HepG2 (cell line): ENCODE data around the gene SNCG. TPM values are rescaled to one million over a fixed set of nuclear protein-coding genes. Genes with fewer than 3 reads are reported as not detected.

Experiments used
- ATAC-seq: fragments of 200-7000 bp; cut with Tn5 transposase; 3 replicates; pipeline ENCODE4 v1.9.1; 2020; ENCODE audit warnings: mild to moderate bottlenecking, moderate library complexity
- Bru-seq: library from RNA; stranded (reverse); fragments of 400-500 nt; gene quantifications from one replicate; lab custom pipeline; 2021; lab: Mats Ljungman, UMichigan
- BruChase-seq, 2 experiments: library from RNA; stranded (reverse); fragments of 400-500 nt; gene quantifications; one replicate each; lab custom pipeline; 2021; lab: Mats Ljungman, UMichigan
- BruUV-seq: library from RNA; stranded (reverse); fragments of 400-500 nt; replicated peaks from 2 replicates; lab custom pipeline; 2021; lab: Mats Ljungman, UMichigan
- CTCF ChIA-PET: fragments of 300-600 bp; formaldehyde crosslinking; extraction: SDS; loops from one replicate; lab custom pipeline; 2021; ENCODE audit warnings: low total read pairs, inconsistent platforms, low intra/inter-chr PET ratio; lab: Yijun Ruan, JAX
- POLR2A ChIA-PET: fragments of 350-600 bp; sonication (Branson Sonifier 250); formaldehyde crosslinking; loops from one replicate; lab custom pipeline; 2020; ENCODE audit warnings: antibody characterized with exemption, inconsistent platforms; lab: Yijun Ruan, JAX
- DNase-seq: peaks from one replicate; pipeline ENCODE4 v3.0.0-alpha.2; 2015; ENCODE audit warnings: low spot score
- FAIRE-seq: peaks from 3 replicates; lab custom pipeline; 2011; peaks lifted over from hg19 to GRCh38; lab: Jason Lieb, UNC
- H2AFZ ChIP-seq: one replicate; pipeline ENCODE4 v1.6.1; 2011; ENCODE audit warnings: low read length, inconsistent platforms
- H3K27ac ChIP-seq: fragments of 300-600 bp; 3 replicates; pipeline ENCODE4 v1.8.0; 2011; ENCODE audit warnings: mixed run types, mild to moderate bottlenecking, mixed read lengths, low read length, inconsistent platforms; ENCODE audit not compliant: insufficient read depth; ENCODE audit errors: extremely low read length
- H3K27me3 ChIP-seq, 2 experiments: fragments of 200-600 bp in 1 of 2; 2 replicates in 1 of 2; 3 replicates in 1 of 2; pipeline versions ENCODE4 v1.6.0 to v1.8.0; 2011; ENCODE audit warnings: low read length in 2 of 2, mild to moderate bottlenecking in 2 of 2, moderate library complexity in 2 of 2, inconsistent platforms in 1 of 2; ENCODE audit not compliant: insufficient read depth in 2 of 2, control insufficient read depth in 1 of 2
- H3K36me3 ChIP-seq, 2 experiments: fragments of 200-600 bp in 1 of 2; replicated peaks in 1 of 2; 2 replicates in 1 of 2; 3 replicates in 1 of 2; pipeline versions ENCODE4 v1.5.1 to v1.8.0; 2011; ENCODE audit warnings: low read length in 2 of 2, inconsistent platforms in 1 of 2; ENCODE audit not compliant: insufficient read depth in 2 of 2, control insufficient read depth in 1 of 2
- H3K4me1 ChIP-seq: 2 replicates; pipeline ENCODE4 v1.5.1; 2012; ENCODE audit warnings: low read length, inconsistent platforms; ENCODE audit not compliant: insufficient read depth
- H3K4me2 ChIP-seq: 2 replicates; pipeline ENCODE4 v1.6.0; 2011; ENCODE audit warnings: low read depth, low read length, inconsistent platforms
- H3K4me3 ChIP-seq, 3 experiments: fragments of 200-600 bp in 1 of 3; sonication (generic), shearing (Covaris generic) in 1 of 3; replicated peaks in 1 of 3; 2 replicates each; pipeline ENCODE4 v1.5.1; 2011 to 2016; ENCODE audit warnings: low read length in 3 of 3, inconsistent platforms in 2 of 3, low read depth in 2 of 3, mild to moderate bottlenecking in 2 of 3, control low read depth in 1 of 3, mixed read lengths in 1 of 3; ENCODE audit not compliant: insufficient read depth in 1 of 3
- H3K79me2 ChIP-seq: one replicate; pipeline ENCODE4 v1.6.1; 2011; ENCODE audit warnings: low read length, inconsistent platforms; ENCODE audit not compliant: insufficient read depth
- H3K9ac ChIP-seq: 2 replicates; pipeline ENCODE4 v1.6.0; 2011; ENCODE audit warnings: mild to moderate bottlenecking, low read depth, low read length, inconsistent platforms; ENCODE audit not compliant: insufficient read depth
- H3K9me3 ChIP-seq: 2 replicates; pipeline ENCODE4 v1.5.1; 2012; ENCODE audit warnings: mild to moderate bottlenecking, low read length
- H4K20me1 ChIP-seq: 2 replicates; pipeline ENCODE4 v1.6.0; 2011; ENCODE audit warnings: inconsistent platforms, mild to moderate bottlenecking, low read length, moderate library complexity; ENCODE audit not compliant: insufficient read depth
- PITX1 ChIP-seq: sonication (generic); formaldehyde crosslinking; IDR thresholded peaks from 2 replicates; pipeline ENCODE4 v1.5.1; 2020; ENCODE audit warnings: mild to moderate bottlenecking, missing genetic modification reagents
- ZNF768 ChIP-seq: sonication (generic); formaldehyde crosslinking; IDR thresholded peaks from 2 replicates; pipeline ENCODE4 v1.4.0; 2020; ENCODE audit warnings: missing genetic modification reagents
- WGBS: methylation state at CpG from one replicate; pipeline ENCODE4 v1.1.6; 2017; ENCODE audit warnings: low lambda C conversion rate; 5-methylcytosine and 5-hydroxymethylcytosine counted together
- in situ Hi-C: cut with HindIII; loops from 2 replicates; pipeline ENCODE4 v1.10.0; 2017; ENCODE audit warnings: low pct_unique_long_range_greater_than_20kb; ENCODE audit not compliant: extremely low pct_ligation_motif_present
- intact Hi-C: fragments of 100-400 bp; cut with micrococcal nuclease; formaldehyde crosslinking; loops from one replicate; pipeline ENCODE4 v1.10.0; 2022; ENCODE audit not compliant: unreplicated experiment
- long read RNA-seq, 2 experiments: library from RNA in 1 of 2; library from polyadenylated mRNA in 1 of 2; stranded (forward) in 1 of 2; unstranded in 1 of 2; transcript quantifications; one replicate each; pipeline ENCODE4 v2.0.0, GENCODE V29; 2019 to 2022
- polyA minus RNA-seq, 3 experiments: library from RNA; depleted of rRNA, polyadenylated mRNA; stranded (reverse); fragments of >200 nt; gene quantifications; 2 replicates each; pipeline ENCODE4 v1.2.3, GENCODE V29; 2011; ENCODE audit warnings: low replicate concordance in 1 of 3
- polyA plus RNA-seq, 8 experiments: library from polyadenylated mRNA; depleted of rRNA in 3 of 8; stranded (reverse) in 7 of 8; unstranded in 1 of 8; fragments of >200 nt; fragmentation: Illumina TruSeq in 4 of 8; extraction: Trizol in 4 of 8; gene quantifications; 2 replicates each; pipeline versions ENCODE4 v1.2.1 to v1.2.3, GENCODE V29; 2011 to 2016; ENCODE audit warnings: low read depth in 4 of 8, missing spikeins in 1 of 8, mixed read lengths in 1 of 8; ENCODE audit not compliant: insufficient read depth in 1 of 8
- total RNA-seq, 5 experiments: library from RNA; depleted of rRNA; stranded (reverse); fragments of >200 nt; fragmentation: Illumina TruSeq; extraction: Trizol; gene quantifications; 2 replicates each; pipeline ENCODE4 v1.2.3, GENCODE V29; 2016; ENCODE audit warnings: low read depth in 1 of 5
- TF ChIP-seq, protein P1 (sequence below): sonication (generic); formaldehyde crosslinking; IDR thresholded peaks from 2 replicates; pipeline ENCODE4 v1.4.0; 2020; ENCODE audit warnings: missing genetic modification reagents, borderline replicate concordance

SNCG gene
- total RNA-seq (2016; rRNA removed; fragmentation: Illumina TruSeq; extraction: Trizol) = 0.22 TPM in 1 of 2 replicates, not detected in the other
- not detected in 2 replicates for total RNA-seq (2016; cell fraction: cytosol; rRNA removed; fragmentation: Illumina TruSeq; extraction: Trizol; ENCODE audit: low read depth)
- total RNA-seq (2016; cell fraction: insoluble cytoplasmic fraction; rRNA removed; fragmentation: Illumina TruSeq; extraction: Trizol) = not detected in 2 replicates
- not detected in 2 replicates for total RNA-seq (2016; cell fraction: membrane; rRNA removed; fragmentation: Illumina TruSeq; extraction: Trizol)
- total RNA-seq (2016; cell fraction: nucleus; rRNA removed; fragmentation: Illumina TruSeq; extraction: Trizol) = not detected in 2 replicates
- polyA plus RNA-seq (2011; rRNA removed) = 0.86 and 0.91 TPM in 2 replicates
- 1.1 and 1.8 TPM in 2 replicates for polyA plus RNA-seq (2011; cell fraction: cytosol; rRNA removed)
- 1.2 and 1.8 TPM in 2 replicates for polyA plus RNA-seq (2011; cell fraction: nucleus; rRNA removed)
- 0.32 TPM in 1 of 2 replicates, not detected in the other for polyA plus RNA-seq (2012)
- polyA plus RNA-seq (2016; cell fraction: cytosol; fragmentation: Illumina TruSeq; extraction: Trizol; ENCODE audit: low read depth) = 0.33 and 0.71 TPM in 2 replicates
- not detected in 2 replicates for polyA plus RNA-seq (2016; cell fraction: insoluble cytoplasmic fraction; fragmentation: Illumina TruSeq; extraction: Trizol; ENCODE audit: low read depth)
- polyA plus RNA-seq (2016; cell fraction: membrane; fragmentation: Illumina TruSeq; extraction: Trizol; ENCODE audit: low read depth) = 0.30 and 0.38 TPM in 2 replicates
- polyA plus RNA-seq (2016; cell fraction: nucleus; fragmentation: Illumina TruSeq; extraction: Trizol; ENCODE audit: insufficient read depth, low read depth) = not detected in 2 replicates
- 0.56 and 4.7 TPM in 2 replicates for polyA minus RNA-seq (2011; rRNA and poly(A)+ RNA removed; ENCODE audit: low replicate concordance)
- 0.79 and 1.4 TPM in 2 replicates for polyA minus RNA-seq (2011; cell fraction: cytosol; rRNA and poly(A)+ RNA removed)
- not detected in 2 replicates for polyA minus RNA-seq (2011; cell fraction: nucleus; rRNA and poly(A)+ RNA removed)
- Bru-seq, nascent RNA = percentile 12 among the genes with signal in this experiment
- percentile 19 among the genes with signal in this experiment for BruChase-seq, experiment 1, labeled RNA remaining after a 6-hour chase
- percentile 12 among the genes with signal in this experiment for BruChase-seq, experiment 2, labeled RNA remaining after a 2-hour chase
- long read RNA-seq, experiment 1, partial matches to known transcripts = 0 of 1 reads
- long read RNA-seq, experiment 1, other reads (novel, unspliced or antisense) = 0 of 1 reads
- long read RNA-seq, experiment 2, partial matches to known transcripts = 0 of 1 reads
- long read RNA-seq, experiment 2, other reads (novel, unspliced or antisense) = 0 of 1 reads

DNA sequence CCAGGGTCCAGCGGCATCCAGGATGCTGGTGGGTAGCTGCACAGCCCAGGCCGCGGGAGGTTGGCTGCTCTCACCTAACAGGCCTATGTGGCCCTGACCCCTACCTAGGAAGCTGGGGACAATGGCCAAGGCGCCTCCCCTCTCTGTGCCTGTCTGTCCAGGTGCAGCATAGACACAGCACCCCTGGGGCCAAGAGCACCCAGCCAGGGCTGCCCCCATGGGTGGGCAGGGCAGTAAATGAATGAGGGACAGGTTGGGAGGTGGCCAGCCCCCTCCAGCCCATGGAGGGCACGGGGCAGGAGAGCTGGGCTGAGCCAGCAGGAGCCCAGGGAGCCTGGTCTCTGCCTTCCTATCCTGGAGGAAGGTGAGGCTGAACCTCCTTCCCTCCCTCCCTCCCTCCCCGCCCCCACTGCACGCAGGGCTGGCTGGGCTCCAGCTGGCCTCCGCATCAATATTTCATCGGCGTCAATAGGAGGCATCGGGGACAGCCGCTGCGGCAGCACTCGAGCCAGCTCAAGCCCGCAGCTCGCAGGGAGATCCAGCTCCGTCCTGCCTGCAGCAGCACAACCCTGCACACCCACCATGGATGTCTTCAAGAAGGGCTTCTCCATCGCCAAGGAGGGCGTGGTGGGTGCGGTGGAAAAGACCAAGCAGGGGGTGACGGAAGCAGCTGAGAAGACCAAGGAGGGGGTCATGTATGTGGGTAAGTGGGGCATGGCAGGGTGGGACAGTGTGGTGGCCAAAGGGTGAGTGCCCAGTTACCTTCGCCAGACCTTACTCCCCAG is at the start of gene SNCG:
Gene SNCG (plus strand): TSS at position 484 of the 785 bp plus-strand sequence. CDS start 99 bp downstream, at position 583.
- Histone ChIP-seq H4K20me1 (no peaks in the 10 kb centered on the region), H3K36me3 (no peaks in the 10 kb centered on the region), H3K79me2 (no peaks in the 10 kb centered on the region), H3K4me1 (peaks cover 59% of the 10 kb centered on the region), H3K9me3 (no peaks in the 10 kb centered on the region), H3K9ac (no peak within 1 kb of the TSS), H3K27ac (no peak within 1 kb of the TSS), H3K4me2 (peak within 1 kb of the TSS; percentile 73), H3K4me3 (peak within 1 kb of the TSS in 2 of 3 experiments; percentile 7 to 66; a peak in 1 of 6 replicates), H2AFZ (no peak within 1 kb of the TSS), H3K27me3 (peaks cover 9 to 74% of the 10 kb centered on the region in 2 experiments)
- POLR2A ChIA-PET = no interaction called here
- TF ChIP-seq ZNF768 (CRISPR knock-in tag) (peak; percentile 40; the same call in 1 of the 2 replicates), PITX1 (CRISPR knock-in tag) (no peak)
- TF ChIP-seq, protein P1, sequence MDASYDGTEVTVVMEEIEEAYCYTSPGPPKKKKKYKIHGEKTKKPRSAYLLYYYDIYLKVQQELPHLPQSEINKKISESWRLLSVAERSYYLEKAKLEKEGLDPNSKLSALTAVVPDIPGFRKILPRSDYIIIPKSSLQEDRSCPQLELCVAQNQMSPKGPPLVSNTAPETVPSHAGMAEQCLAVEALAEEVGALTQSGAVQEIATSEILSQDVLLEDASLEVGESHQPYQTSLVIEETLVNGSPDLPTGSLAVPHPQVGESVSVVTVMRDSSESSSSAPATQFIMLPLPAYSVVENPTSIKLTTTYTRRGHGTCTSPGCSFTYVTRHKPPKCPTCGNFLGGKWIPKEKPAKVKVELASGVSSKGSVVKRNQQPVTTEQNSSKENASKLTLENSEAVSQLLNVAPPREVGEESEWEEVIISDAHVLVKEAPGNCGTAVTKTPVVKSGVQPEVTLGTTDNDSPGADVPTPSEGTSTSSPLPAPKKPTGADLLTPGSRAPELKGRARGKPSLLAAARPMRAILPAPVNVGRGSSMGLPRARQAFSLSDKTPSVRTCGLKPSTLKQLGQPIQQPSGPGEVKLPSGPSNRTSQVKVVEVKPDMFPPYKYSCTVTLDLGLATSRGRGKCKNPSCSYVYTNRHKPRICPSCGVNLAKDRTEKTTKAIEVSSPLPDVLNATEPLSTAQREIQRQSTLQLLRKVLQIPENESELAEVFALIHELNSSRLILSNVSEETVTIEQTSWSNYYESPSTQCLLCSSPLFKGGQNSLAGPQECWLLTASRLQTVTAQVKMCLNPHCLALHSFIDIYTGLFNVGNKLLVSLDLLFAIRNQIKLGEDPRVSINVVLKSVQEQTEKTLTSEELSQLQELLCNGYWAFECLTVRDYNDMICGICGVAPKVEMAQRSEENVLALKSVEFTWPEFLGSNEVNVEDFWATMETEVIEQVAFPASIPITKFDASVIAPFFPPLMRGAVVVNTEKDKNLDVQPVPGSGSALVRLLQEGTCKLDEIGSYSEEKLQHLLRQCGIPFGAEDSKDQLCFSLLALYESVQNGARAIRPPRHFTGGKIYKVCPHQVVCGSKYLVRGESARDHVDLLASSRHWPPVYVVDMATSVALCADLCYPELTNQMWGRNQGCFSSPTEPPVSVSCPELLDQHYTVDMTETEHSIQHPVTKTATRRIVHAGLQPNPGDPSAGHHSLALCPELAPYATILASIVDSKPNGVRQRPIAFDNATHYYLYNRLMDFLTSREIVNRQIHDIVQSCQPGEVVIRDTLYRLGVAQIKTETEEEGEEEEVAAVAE = no peak
- CTCF ChIA-PET = interaction anchor here (1.2 kb wide), 1 partner anchor 19 kb away, joined by 3 read pairs; no protein-coding TSS in a partner anchor
- intact Hi-C loops (no loop called here), in situ Hi-C loops (no loop called here)
- FAIRE-seq (no peak), DNase-seq (no peak), ATAC-seq (peak; percentile 15)
- BruUV-seq = no TSS peak
- 57% methylated on average over 6 of the region's 22 CpGs for WGBS
